Fibroblast of lung (primary cell): ENCODE measurements around the gene ARSK. TPM values are rescaled to one million over a fixed set of nuclear protein-coding genes. Genes with fewer than 3 reads are reported as not detected.

Experiments
- DNase-seq, 2 donors: peaks; one replicate each; pipeline versions ENCODE4 v3.0.0 to v3.0.0-alpha.2; 2010; ENCODE audit warnings: low read depth in 2 of 2
- H2AFZ ChIP-seq: 2 replicates; pipeline ENCODE4 v1.5.1; 2012; ENCODE audit warnings: low read length, control low read depth, inconsistent platforms
- H3K27ac ChIP-seq: 2 replicates; pipeline ENCODE4 v1.5.1; 2011; ENCODE audit warnings: low read length, control low read depth; ENCODE audit not compliant: insufficient read depth
- H3K27me3 ChIP-seq: 2 replicates; pipeline ENCODE4 v1.5.1; 2011; ENCODE audit warnings: mild to moderate bottlenecking, low read length; ENCODE audit not compliant: control insufficient read depth, insufficient read depth
- H3K36me3 ChIP-seq: 2 replicates; pipeline ENCODE4 v1.5.1; 2011; ENCODE audit warnings: low read length; ENCODE audit not compliant: control insufficient read depth, insufficient read depth
- H3K4me1 ChIP-seq: 2 replicates; pipeline ENCODE4 v1.5.1; 2011; ENCODE audit warnings: low read length; ENCODE audit not compliant: control insufficient read depth, insufficient read depth; ENCODE audit errors: extremely low read depth
- H3K4me2 ChIP-seq: 2 replicates; pipeline ENCODE4 v1.5.1; 2011; ENCODE audit warnings: low read length, control low read depth; ENCODE audit not compliant: insufficient read depth; ENCODE audit errors: extremely low read depth
- H3K4me3 ChIP-seq, 4 experiments: fragments of 200-600 bp in 1 of 4; sonication (generic) in 1 of 4; replicated peaks in 1 of 4; 2 replicates each; pipeline ENCODE4 v1.5.1; 2011 to 2016; ENCODE audit warnings: low read length in 4 of 4, low read depth in 3 of 4, mild to moderate bottlenecking in 3 of 4, control low read depth in 2 of 4, inconsistent platforms in 1 of 4, mixed read lengths in 1 of 4; ENCODE audit not compliant: insufficient read depth in 1 of 4; ENCODE audit errors: control extremely low read depth in 1 of 4
- H3K79me2 ChIP-seq: 2 replicates; pipeline ENCODE4 v1.5.1; 2012; ENCODE audit warnings: mild to moderate bottlenecking, low read length, inconsistent platforms; ENCODE audit not compliant: control insufficient read depth, insufficient read depth
- H3K9ac ChIP-seq: 2 replicates; pipeline ENCODE4 v1.5.1; 2011; ENCODE audit warnings: mild to moderate bottlenecking, low read length, control low read depth; ENCODE audit not compliant: insufficient read depth
- H3K9me3 ChIP-seq: 2 replicates; pipeline ENCODE4 v1.5.1; 2012; ENCODE audit warnings: low read depth, low read length; ENCODE audit not compliant: control insufficient read depth, insufficient read depth
- H4K20me1 ChIP-seq: 2 replicates; pipeline ENCODE4 v1.5.1; 2011; ENCODE audit warnings: low read length; ENCODE audit not compliant: control insufficient read depth, insufficient read depth; ENCODE audit errors: extremely low read depth
- CTCF ChIP-seq, 2 donors: IDR thresholded peaks in 1 of 2; conservative IDR thresholded peaks in 1 of 2; 1 replicate in 1 of 2; 2 replicates in 1 of 2; pipeline ENCODE4 v1.5.1; 2011 to 2012; ENCODE audit warnings: low read length in 2 of 2, control low read depth in 1 of 2, inconsistent platforms in 1 of 2, low read depth in 1 of 2, mild to moderate bottlenecking in 1 of 2
- EZH2 ChIP-seq: IDR thresholded peaks from 2 replicates; pipeline ENCODE4 v1.5.1; 2012; ENCODE audit warnings: low read length, control low read depth, mild to moderate bottlenecking; ENCODE audit errors: missing control alignments
- polyA plus RNA-seq, 2 donors: library from polyadenylated mRNA; depleted of rRNA in 1 of 2; stranded (reverse) in 1 of 2; unstranded in 1 of 2; fragments of >200 nt; gene quantifications; 2 replicates each; pipeline ENCODE4 v1.2.1, GENCODE V29; 2011 to 2012; ENCODE audit warnings: missing spikeins in 1 of 2
- total RNA-seq: library from RNA; depleted of rRNA; stranded (reverse); fragments of >200 nt; gene quantifications from 2 replicates; pipeline ENCODE4 v1.2.1, GENCODE V29; 2014

The ARSK gene
- total and polyA plus RNA-seq, 2 donors (not counting 1 experiment from before 2014, with no cell fraction given), result 19.3 to 37.3 TPM

GRCh38 chr5:95619096-95619495, 64.2 kb downstream of the ARSK start:
- H3K9ac ChIP-seq, result no peak overlapping the region

GRCh38 chr5:95619514-95620029, 64.7 kb downstream of the ARSK start:
- DNase-seq, result no peak
- TF ChIP-seq EZH2, result no peak
- TF ChIP-seq CTCF (conservative IDR thresholded peaks at IDR 0.05 in 1 of 2, IDR thresholded peaks at IDR 0.05 in 1 of 2; ENCODE audit: low read depth in 1 of 2, low read length in 2 of 2), result no peak
- Histone ChIP-seq H4K20me1 (no peaks in the 10 kb centered on the region), H3K9me3 (no peaks in the 10 kb centered on the region), H3K9ac (no peak overlapping the region), H3K79me2 (no peaks in the 10 kb centered on the region), H3K27ac (no peak overlapping the region), H3K36me3 (no peaks in the 10 kb centered on the region), H3K4me3 (peak overlapping the region; percentile 43 to 55 (median 48)), H3K4me2 (peak overlapping the region; percentile 59), H2AFZ (peak overlapping the region; percentile 82), H3K27me3 (no peaks in the 10 kb centered on the region), H3K4me1 (peaks cover 2% of the 10 kb centered on the region)

More at GRCh38 chr5:95619096-95619495, 64.2 kb downstream of the ARSK start:
- peak in 1 of 2 donors; percentile 77 for DNase-seq
- no peak overlapping the region for H3K4me2 ChIP-seq
- no peaks in the 10 kb centered on the region for H4K20me1 ChIP-seq
- H3K36me3 ChIP-seq, result no peaks in the 10 kb centered on the region
- no peak overlapping the region for H2AFZ ChIP-seq
- no peaks in the 10 kb centered on the region for H3K27me3 ChIP-seq
- peaks cover 2% of the 10 kb centered on the region for H3K4me1 ChIP-seq
- no peak overlapping the region for H3K4me3 ChIP-seq
- H3K27ac ChIP-seq, result no peak overlapping the region
- H3K79me2 ChIP-seq, result no peaks in the 10 kb centered on the region
- no peak for TF ChIP-seq EZH2
- TF ChIP-seq CTCF (conservative IDR thresholded peaks at IDR 0.05 in 1 of 2, IDR thresholded peaks at IDR 0.05 in 1 of 2; ENCODE audit: low read depth in 1 of 2, low read length in 2 of 2), result no peak
- no peaks in the 10 kb centered on the region for H3K9me3 ChIP-seq

- peak within 1 kb of the TSS; percentile 85 for H2AFZ ChIP-seq
- no peaks in the 10 kb centered on the region for H3K27me3 ChIP-seq
- TF ChIP-seq CTCF (conservative IDR thresholded peaks at IDR 0.05 in 1 of 2, IDR thresholded peaks at IDR 0.05 in 1 of 2; ENCODE audit: low read depth in 1 of 2, low read length in 2 of 2) (no peak), EZH2 (no peak)
- H3K4me1 ChIP-seq, result peaks cover 2% of the 10 kb centered on the region
- no peaks in the 10 kb centered on the region for H3K36me3 ChIP-seq
- peak in 1 of 2 donors; percentile 50 for DNase-seq
- H3K4me2 ChIP-seq, result peak within 1 kb of the TSS; percentile 85
- no peaks in the 10 kb centered on the region for H3K9me3 ChIP-seq
- peak within 1 kb of the TSS; percentile 51 for H3K9ac ChIP-seq
- no peaks in the 10 kb centered on the region for H3K79me2 ChIP-seq
- no peak within 1 kb of the TSS for H3K27ac ChIP-seq
- peak within 1 kb of the TSS; percentile 43 to 55 (median 48) for H3K4me3 ChIP-seq
- H4K20me1 ChIP-seq, result no peaks in the 10 kb centered on the region
These were observed 65.3 kb downstream of the ARSK start, which contains the start of gene GPR150 for GRCh38 chr5:95620030-95620869. TSS of gene GPR150 (plus strand) at chr5:95620087. CDS start at chr5:95620276, 189 bp downstream.
